ENCODE measurements around the gene RFT1.

GRCh38 chr3:53072653-53073552, 57.3 kb downstream of the RFT1 start:
- TF ChIP-seq CTCF (IDR thresholded peaks at IDR 0.05 in 8 of 11, conservative IDR thresholded peaks at IDR 0.05 in 3 of 11), result peak; percentile 85 to 97 (median 95)
- no peak for TF ChIP-seq POLR2A (IDR thresholded peaks at IDR 0.05)

Measured in spleen (tissue), 7 donors.